ENCODE measurements around the gene ANO1.
A peak's percentile ranks its signal among the peaks of the same experiment; 100 is the strongest.

Gene ANO1

GRCh38 chr11:70164705-70165104, 86.6 kb downstream of the ANO1 start:
- DNase-seq (ENCODE audit: low read depth in 2 of 2), result no peak

- DNase-seq (ENCODE audit: low read depth in 2 of 2), result no peak
Measured at GRCh38 chr11:70167120-70167519, 89.0 kb downstream of the ANO1 start.

DNA sequence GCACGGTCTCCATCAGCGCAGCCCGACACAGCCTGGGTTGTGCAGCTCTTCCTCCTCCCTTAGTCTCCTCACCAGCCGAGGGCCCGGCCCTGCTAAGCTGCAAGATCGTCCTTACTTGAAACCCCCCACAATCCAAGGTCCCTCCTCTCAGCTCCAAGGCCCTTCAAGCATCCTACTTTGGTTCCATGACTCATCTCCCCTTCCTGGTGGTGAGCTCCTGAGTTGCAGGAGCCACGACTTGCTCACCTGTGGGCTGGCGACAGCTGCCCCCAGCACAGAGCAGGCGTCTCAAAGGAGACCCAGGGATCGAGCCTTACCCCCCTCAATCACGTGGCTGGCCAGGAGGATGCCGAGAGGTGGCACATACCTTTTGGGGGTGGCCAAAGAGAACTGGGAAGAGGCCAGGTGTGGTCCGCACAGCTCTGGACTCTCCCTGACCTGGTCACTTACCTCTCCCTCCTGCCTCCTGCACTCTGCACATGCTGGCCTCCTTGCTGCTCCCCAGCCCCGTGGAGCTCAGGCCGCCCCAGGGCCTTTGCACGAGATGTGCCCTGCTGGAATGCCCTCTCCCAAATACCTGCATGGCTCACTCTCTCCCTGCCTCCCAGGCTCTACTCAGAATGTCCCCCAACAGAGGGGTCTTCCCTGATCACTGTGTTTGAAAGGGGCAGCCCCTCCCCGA, 89.7 kb downstream of the ANO1 start:
- no peak for DNase-seq (ENCODE audit: low read depth in 2 of 2)

DNA sequence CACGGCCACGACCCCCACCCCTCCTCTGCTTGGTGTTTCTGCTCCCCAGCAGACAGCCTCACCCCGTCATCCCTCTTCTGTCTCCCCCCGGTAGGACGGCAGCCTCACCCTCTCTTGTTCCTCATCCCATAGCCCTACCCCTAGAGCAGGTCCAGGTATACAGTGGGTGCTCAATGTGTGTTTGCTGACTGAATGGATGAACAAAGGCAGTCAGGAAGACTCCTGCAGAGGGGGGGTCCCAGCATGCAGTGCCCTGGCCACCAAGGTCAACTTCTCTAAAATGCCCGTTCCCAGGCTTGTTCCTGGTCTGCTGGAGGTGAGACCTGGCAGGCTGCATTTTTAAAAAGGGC, 90.3 kb downstream of the ANO1 start:
- DNase-seq (ENCODE audit: low read depth in 2 of 2), result no peak

- DNase-seq (ENCODE audit: low read depth in 2 of 2), result no peak
Measured at GRCh38 chr11:70169127-70169526, 91.0 kb downstream of the ANO1 start.

DNA sequence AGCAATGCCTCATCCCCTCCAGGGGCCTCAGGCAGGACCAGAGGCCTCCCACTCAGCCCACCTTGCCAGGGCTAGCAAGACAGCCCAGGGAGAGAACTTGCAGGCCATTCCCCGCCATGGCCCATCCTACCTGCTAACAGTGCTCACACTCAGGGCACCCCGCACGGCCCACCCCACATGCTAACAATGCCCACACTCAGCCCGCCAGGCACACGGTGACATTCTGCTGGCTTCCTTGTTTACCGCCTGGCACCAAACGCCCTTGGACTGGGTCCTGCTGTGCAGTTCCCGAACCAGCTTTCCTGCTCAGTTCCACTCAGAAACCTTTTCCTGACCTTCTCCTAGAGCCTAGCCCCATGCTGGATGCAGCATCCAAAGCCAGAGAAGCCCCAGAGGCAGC, 91.5 kb downstream of the ANO1 start:
- DNase-seq (ENCODE audit: low read depth in 2 of 2), result no peak

DNA sequence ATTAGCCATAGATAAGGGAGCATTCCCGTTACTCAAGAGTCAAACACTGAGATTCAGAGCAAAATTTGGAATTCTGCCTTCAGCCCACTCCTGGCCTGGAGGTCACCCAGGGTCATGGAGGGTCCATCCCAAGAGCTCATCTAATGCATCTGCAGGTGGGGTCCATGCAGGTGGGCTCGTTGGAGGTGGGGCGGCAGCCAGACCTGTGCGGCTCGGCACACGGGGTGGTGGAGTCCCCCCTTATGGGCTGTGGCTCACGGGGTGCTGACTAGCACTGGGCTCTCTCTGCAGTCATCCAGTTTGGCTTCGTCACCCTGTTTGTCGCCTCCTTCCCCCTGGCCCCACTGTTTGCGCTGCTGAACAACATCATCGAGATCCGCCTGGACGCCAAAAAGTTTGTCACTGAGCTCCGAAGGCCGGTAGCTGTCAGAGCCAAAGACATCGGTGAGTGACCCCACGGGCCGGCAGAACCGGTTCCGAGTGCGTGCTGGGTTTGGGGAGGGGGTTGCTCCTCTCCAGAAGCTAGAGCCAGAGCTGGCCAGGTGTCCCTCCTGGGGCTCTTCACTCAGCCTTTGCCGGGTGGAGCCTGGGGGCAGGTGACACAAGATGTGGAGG, 92.6 kb downstream of the ANO1 start:
- DNase-seq (ENCODE audit: low read depth in 2 of 2), result no peak

DNA sequence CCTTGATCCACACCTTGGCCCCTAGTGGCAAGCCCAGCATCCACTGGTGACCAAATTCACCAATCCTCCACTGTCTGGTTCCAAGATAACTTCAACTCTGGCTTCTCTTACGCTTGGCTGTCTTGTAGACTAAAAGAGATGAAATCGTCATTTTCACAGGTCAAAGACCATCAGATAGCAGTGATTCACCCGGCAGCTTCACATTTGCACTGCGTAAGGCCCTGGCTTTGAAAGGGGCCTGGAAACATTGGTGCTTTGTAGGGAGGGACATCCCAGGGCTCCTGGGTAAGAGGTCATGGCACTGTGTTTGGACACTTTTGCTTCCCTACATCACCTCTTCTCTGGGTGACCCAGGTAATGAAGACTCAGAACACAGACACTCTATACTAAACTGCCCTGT, 94.9 kb downstream of the ANO1 start:
- no peak for DNase-seq (ENCODE audit: low read depth in 2 of 2)

DNA sequence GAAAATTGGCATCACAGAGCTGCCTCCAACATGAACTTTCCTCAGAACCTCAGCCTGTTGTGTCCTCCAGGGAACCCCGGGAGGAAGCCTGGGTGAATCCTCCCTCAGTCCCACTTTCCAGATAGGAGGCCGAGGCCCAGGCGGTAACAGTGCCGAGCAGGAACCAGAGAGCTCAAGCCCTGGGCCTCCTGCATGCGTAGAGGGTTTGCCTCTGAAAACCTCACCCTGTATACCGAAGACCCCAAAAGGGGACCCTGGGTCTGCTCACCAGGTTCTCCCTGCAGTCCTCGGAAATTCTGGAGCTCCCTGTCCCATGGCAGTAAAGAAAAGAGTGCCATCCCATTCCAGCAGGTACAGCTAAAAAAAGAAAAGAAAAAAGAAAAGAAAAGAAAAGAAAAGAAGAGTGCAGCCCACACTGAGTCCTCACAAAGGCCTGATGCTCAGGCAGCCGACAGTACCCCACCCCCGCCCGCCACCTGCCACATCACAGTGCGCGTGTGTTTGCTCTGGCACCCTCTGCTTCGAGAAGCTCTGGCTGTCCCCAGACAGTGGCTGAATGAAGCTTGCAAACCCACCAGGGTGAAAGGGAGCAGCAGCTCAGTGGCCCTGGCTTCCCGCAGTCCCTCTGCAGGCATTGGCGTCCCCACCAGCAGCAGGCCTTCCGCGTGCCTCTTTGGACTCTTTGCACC, 96.6 kb downstream of the ANO1 start:
- DNase-seq (ENCODE audit: low read depth in 2 of 2), result no peak

GRCh38 chr11:70175236-70175698, 97.2 kb downstream of the ANO1 start:
- no peak for DNase-seq (ENCODE audit: low read depth in 2 of 2)

DNA sequence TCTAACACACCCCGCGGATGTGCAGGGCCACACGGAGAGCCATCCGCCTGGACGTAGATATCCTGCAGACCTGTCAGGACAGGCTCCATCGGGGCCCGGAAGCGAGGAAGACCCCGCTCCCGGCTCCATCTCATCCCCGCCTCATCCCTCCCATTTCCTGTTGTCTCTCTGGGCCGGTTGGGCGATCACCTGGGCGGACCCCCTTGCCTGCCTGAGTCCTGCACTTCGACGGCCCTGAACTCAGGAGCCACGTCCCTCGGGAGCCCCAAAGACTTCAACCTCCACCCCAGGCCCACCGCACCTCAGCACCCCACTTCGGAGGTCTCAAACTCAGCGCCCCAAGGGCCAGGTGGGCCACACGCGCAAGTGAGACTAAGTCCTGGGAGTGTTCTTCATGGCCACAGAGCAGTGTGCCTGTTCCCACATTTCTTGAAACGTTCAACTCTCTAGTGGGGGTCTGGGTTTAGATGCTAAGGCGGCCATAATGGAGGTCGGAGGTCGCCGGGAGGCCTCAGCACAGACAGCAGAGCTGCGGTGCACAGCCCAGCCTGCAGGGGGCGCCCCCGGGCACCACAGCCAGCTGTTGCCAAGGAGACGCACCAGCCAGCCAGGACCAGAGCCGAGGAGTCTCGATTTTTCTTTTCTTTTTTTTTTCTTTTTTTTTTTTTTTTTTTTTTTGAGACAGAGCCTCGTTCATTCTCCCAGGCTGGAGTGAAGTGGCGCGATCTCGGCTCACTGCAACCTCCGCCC, 99.0 kb downstream of the ANO1 start:
- peak; percentile 53 to 66 for DNase-seq (ENCODE audit: low read depth in 2 of 2)

- no peak for DNase-seq (ENCODE audit: low read depth in 2 of 2)
Measured at GRCh38 chr11:70180906-70181305, 102.8 kb downstream of the ANO1 start.

DNA sequence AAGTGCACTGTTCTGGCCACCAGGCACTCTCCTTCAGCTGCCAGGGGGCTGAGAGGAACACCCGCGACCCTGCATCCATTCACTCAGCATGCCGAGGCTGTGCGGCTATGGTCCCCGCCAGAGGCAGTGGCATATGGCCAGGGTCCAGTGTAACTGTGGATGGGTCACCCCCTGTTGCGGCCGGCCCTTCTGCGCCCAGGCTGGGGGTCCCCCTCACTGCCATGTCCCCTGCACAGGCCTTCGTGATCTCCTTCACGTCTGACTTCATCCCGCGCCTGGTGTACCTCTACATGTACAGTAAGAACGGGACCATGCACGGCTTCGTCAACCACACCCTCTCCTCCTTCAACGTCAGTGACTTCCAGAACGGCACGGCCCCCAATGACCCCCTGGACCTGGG, 104.1 kb downstream of the ANO1 start:
- no peak for DNase-seq (ENCODE audit: low read depth in 2 of 2)

DNA sequence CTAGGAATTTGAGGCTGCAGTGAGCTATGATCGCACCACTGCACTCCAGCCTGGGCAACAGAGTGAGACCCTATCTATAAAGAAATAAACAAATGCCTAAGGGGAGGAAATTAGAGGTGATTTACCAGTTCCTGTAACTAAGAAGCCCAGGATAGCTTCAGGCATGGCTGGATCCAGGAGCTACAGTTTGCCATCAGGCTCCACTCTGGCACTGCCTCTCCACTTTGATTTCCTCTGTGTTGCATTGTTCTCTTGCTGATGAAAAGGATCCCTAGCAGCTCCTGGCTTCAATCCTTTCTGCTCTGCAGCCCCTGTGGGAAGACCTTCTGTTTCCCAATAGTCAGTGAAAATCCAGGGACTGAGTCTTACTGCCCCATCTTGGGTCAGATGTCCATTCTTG, 104.9 kb downstream of the ANO1 start:
- DNase-seq (ENCODE audit: low read depth in 2 of 2), result no peak

DNA sequence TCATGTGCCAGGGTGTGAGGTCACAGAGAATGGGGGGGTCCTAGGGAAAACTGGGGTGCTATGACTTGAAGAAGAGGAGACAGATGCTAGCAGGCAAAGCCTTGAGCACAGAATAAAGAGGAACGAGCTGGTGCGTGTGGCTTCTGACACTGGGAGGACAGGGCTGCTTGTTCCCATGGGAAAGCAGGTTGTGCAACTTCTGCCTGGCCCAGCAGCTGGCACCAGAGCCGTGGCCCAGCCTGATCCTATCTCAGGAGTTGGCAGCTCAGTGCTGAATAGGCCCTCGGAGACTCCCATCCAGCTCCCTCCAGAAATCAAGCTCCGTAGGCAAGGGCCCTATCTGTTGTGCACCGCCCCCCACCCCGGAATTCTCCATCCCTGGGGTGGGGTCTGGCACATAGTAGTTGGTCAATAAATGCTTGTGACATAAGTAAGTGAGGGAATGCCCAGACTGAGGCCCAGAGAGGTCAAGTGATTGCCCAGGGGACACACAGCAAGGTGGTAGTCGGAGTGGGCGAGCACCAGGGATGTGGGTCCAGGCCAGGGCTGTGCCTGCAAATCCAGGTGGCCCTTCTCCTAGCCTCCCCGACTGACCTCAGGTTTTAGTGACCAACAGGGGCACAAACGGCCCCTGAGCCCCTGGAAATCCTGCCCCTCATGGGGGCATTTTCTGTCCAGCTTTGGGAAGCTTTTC, 105.5 kb downstream of the ANO1 start:
- DNase-seq (ENCODE audit: low read depth in 2 of 2), result no peak

DNA sequence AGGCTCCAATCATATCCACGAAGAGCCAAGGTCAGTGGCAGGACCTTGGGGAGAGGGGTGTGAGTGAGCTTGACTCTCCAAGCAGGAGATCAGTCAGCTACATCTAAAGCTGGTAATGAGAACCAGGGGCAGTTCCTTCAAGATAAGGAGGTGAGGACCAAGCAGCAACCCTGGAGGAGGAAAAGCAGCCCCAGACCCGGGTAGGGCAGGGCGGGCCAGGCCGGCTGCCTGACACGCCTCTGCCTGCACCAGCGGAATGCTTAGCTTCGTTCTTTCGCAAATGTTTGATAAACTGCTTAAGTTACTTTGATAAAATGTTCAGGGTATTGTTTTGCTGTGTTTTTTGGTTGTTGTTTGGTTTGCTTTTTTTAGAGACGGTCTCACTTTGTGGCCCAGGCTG, 106.3 kb downstream of the ANO1 start:
- DNase-seq (ENCODE audit: low read depth in 2 of 2), result no peak

GRCh38 chr11:70185348-70186055, 107.4 kb downstream of the ANO1 start:
- DNase-seq (ENCODE audit: low read depth in 2 of 2), result no peak

DNA sequence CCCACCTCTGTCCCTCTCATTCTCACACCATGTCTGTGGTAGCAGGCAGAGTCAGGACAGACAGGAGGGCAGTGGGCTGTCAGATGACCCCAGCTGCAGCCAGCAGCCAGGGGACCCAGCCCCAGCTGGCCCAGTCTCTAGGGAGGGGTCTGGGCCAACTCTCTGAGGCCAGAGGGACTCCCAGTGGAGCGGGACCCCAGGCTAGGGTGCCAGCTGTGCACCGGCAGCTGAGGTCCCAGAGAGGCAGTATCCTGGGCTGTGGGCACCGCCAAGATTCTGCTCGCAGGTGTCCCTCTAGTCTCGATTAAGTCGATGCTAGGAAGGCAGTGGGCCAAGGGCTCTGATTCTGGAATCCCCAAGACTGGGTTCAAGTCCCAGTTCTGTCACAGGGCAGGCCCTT, 108.3 kb downstream of the ANO1 start:
- no peak for DNase-seq (ENCODE audit: low read depth in 2 of 2)

- no peak for DNase-seq (ENCODE audit: low read depth in 2 of 2)
Measured at GRCh38 chr11:70186936-70187335, 108.8 kb downstream of the ANO1 start.

GRCh38 chr11:70187771-70188170, 109.7 kb downstream of the ANO1 start:
- DNase-seq (ENCODE audit: low read depth in 2 of 2), result no peak

DNA sequence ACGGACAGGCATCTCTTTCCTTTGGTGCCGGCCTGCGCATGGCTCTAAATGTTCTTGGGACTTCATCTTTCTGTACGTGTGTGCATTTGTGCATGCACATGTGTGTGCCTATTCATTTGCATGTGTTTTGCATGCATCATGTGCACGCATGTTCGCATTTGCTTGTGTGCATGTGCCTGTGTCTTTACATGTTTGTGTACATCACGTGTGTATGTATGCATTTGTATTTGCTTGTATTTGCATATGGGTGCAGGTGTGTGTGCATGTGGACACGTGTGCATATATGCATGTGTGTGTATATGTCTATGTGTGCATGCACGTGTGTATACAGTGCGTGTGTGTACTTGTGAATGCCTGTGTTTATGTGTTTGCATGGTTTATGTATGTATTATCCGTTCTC, 111.5 kb downstream of the ANO1 start:
- DNase-seq (ENCODE audit: low read depth in 2 of 2), result no peak

All from stimulated activated CD4-positive, alpha-beta T cell treated with anti-CD3 and anti-CD28 coated beads, Interleukin-4, amount 100 ng/mL, for 48 hours (primary cell).